CD4-positive, CD25-positive, alpha-beta regulatory T cell (primary cell): ENCODE results near the gene DNAH1. TPM values are rescaled to one million over a fixed set of nuclear protein-coding genes. Genes with fewer than 3 reads are reported as not detected.

Source experiments
- ATAC-seq, 2 donors: fragments of 150-1000 bp; cut with Tn5 transposase; one replicate each; pipeline ENCODE4 v1.10.0; 2021; ENCODE audit warnings: low read depth in 2 of 2, moderate number of reproducible peaks in 2 of 2, moderate library complexity in 1 of 2
- DNase-seq, 3 donors: peaks; one replicate each; pipeline versions ENCODE4 v3.0.0 to v3.0.0-alpha.2; 2012 to 2022; ENCODE audit warnings: mixed read lengths in 1 of 3
- H3K27ac ChIP-seq: one replicate; pipeline ENCODE4 v1.7.0; 2013; ENCODE audit warnings: mild to moderate bottlenecking, low read length; ENCODE audit not compliant: insufficient read depth, poor library complexity, severe bottlenecking
- H3K27me3 ChIP-seq: one replicate; pipeline ENCODE4 v1.7.0; 2013; ENCODE audit warnings: low read length; ENCODE audit not compliant: control insufficient read depth, insufficient read depth
- H3K36me3 ChIP-seq: one replicate; pipeline ENCODE4 v1.7.0; 2013; ENCODE audit warnings: mild to moderate bottlenecking, low read length, moderate library complexity; ENCODE audit not compliant: control insufficient read depth, insufficient read depth
- H3K4me1 ChIP-seq: 2 replicates; pipeline ENCODE4 v1.7.0; 2013; ENCODE audit warnings: mild to moderate bottlenecking, low read length; ENCODE audit not compliant: insufficient read depth, control insufficient read depth, poor library complexity, severe bottlenecking
- H3K4me3 ChIP-seq: one replicate; pipeline ENCODE4 v1.7.0; 2013; ENCODE audit warnings: low read depth, mild to moderate bottlenecking, low read length, moderate library complexity
- H3K9me3 ChIP-seq, 2 experiments: 1 replicate in 1 of 2; 2 replicates in 1 of 2; pipeline ENCODE4 v1.7.0; 2013; ENCODE audit warnings: low read length in 2 of 2, mild to moderate bottlenecking in 1 of 2, moderate library complexity in 1 of 2; ENCODE audit not compliant: control insufficient read depth in 2 of 2
- H3K27ac Mint-ChIP-seq, 3 donors: one replicate each; pipeline ENCODE4 v1.8.0; 2020 to 2022; ENCODE audit warnings: mild to moderate bottlenecking in 3 of 3, mixed read lengths in 3 of 3, moderate library complexity in 2 of 3
- H3K27me3 Mint-ChIP-seq: one replicate; pipeline ENCODE4 v1.8.0; 2022; ENCODE audit warnings: mild to moderate bottlenecking, mixed read lengths
- H3K36me3 Mint-ChIP-seq: one replicate; pipeline ENCODE4 v1.8.0; 2020; ENCODE audit warnings: mixed read lengths
- H3K4me1 Mint-ChIP-seq, 4 donors: one replicate each; pipeline ENCODE4 v1.8.0; 2020 to 2022; ENCODE audit warnings: mixed read lengths in 4 of 4, mild to moderate bottlenecking in 1 of 4
- H3K4me3 Mint-ChIP-seq, 4 donors: one replicate each; pipeline ENCODE4 v1.8.0; 2020 to 2022; ENCODE audit warnings: mild to moderate bottlenecking in 4 of 4, mixed read lengths in 4 of 4, moderate library complexity in 3 of 4
- H3K9me3 Mint-ChIP-seq, 7 donors: one replicate each; pipeline ENCODE4 v1.8.0; 2020 to 2022; ENCODE audit warnings: mixed read lengths in 7 of 7, mild to moderate bottlenecking in 3 of 7, moderate library complexity in 2 of 7
- polyA plus RNA-seq, 4 donors: library from polyadenylated mRNA; unstranded; fragments of 300-500 nt; fragmentation: Illumina TruSeq; gene quantifications; one replicate each; pipeline ENCODE4 v1.2.3, GENCODE V29; 2021
- total RNA-seq: library from RNA; stranded (reverse); gene quantifications from one replicate; pipeline ENCODE4 v1.2.3, GENCODE V29; 2022

The DNAH1 gene
- total and polyA plus RNA-seq, 5 donors from 2014 or later, result 0.39 to 59.8 (median 0.67) TPM

DNA sequence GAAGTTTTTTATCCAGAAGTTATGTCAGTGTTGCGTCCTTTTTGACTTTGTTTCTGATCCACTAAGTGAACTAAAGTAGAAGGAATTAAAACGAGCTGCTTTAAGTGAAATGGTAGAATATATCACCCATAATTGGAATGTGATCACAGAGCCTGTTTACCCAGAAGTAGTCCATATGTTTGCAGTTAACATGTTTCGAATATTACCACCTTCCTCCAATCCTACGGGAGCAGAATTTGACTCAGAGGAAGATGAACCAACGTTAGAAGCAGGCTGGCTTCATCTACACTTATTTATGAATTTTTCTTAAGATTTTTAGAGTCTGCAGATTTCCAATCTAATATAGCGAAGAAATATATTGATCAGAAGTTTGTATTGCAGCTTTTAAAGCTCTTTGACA, 57.6 kb downstream of the DNAH1 start:
- peaks cover 0 to 13% (median 2%) of the 10 kb centered on the region in 4 donors for H3K4me1 Mint-ChIP-seq
- DNase-seq (no peak), ATAC-seq (no peak)
- no peaks in the 10 kb centered on the region for H3K27me3 Mint-ChIP-seq
- no peaks in the 10 kb centered on the region for H3K4me1 ChIP-seq
- H3K27ac ChIP-seq, result no peak overlapping the region
- peaks cover 16% of the 10 kb centered on the region for H3K36me3 Mint-ChIP-seq
- peak overlapping the region in 1 of 4 donors; percentile 1 for H3K4me3 Mint-ChIP-seq
- H3K27ac Mint-ChIP-seq, result no peak overlapping the region
- no peaks in the 10 kb centered on the region for H3K9me3 ChIP-seq
- no peaks in the 10 kb centered on the region for H3K9me3 Mint-ChIP-seq
- no peak overlapping the region for H3K4me3 ChIP-seq
- H3K36me3 ChIP-seq, result peaks cover 8% of the 10 kb centered on the region
- no peaks in the 10 kb centered on the region for H3K27me3 ChIP-seq

DNA sequence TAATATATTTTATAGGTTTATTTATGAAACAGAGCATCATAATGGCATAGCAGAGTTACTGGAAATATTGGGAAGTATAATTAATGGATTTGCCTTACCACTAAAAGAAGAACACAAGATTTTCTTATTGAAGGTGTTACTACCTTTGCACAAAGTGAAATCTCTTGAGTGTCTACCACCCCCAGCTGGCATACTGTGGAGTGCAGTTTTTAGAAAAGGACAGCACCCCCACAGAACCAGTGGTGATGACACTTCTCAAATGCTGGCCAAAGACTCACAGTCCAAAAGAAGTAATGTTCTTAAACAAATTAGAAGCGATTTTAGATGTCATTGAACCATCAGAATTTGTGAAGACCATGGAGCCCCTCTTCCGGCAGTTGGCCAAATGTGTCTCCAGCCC, 58.1 kb downstream of the DNAH1 start:
- no peak for DNase-seq
- Histone ChIP-seq H3K27me3 (no peaks in the 10 kb centered on the region), H3K27ac (no peak overlapping the region), H3K9me3 (no peaks in the 10 kb centered on the region), H3K36me3 (peaks cover 8% of the 10 kb centered on the region), H3K4me1 (no peaks in the 10 kb centered on the region), H3K4me3 (no peak overlapping the region)
- no peak overlapping the region for H3K27ac Mint-ChIP-seq
- no peak overlapping the region for H3K4me3 Mint-ChIP-seq
- no peaks in the 10 kb centered on the region for H3K9me3 Mint-ChIP-seq
- peaks cover 0 to 13% (median 2%) of the 10 kb centered on the region in 4 donors for H3K4me1 Mint-ChIP-seq
- no peaks in the 10 kb centered on the region for H3K27me3 Mint-ChIP-seq
- no peak for ATAC-seq
- H3K36me3 Mint-ChIP-seq, result peaks cover 16% of the 10 kb centered on the region

DNA sequence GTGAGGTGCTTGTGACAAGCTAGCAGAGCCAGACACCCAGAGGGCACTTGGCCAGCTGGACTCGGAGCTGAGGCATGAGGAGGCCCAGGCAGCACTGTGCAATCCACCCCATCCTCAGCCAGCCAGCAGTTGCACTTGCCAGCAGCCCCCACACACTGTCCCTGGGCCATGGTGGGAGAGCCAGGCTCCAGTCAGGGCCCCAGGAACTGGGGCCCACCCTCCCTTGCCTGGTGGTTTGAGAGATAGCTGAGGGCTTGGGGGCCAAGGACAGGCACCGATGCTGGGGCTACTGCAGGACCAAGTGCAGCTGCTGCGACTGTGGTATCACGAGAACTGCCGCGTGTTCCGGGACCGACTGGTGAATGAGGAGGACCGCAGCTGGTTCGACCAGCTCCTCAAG, 63.5 kb downstream of the DNAH1 start:
- peaks cover 2% of the 10 kb centered on the region for H3K36me3 ChIP-seq
- no peak overlapping the region for H3K27ac ChIP-seq
- H3K4me3 ChIP-seq, result no peak overlapping the region
- H3K9me3 ChIP-seq, result no peaks in the 10 kb centered on the region
- no peaks in the 10 kb centered on the region for H3K27me3 Mint-ChIP-seq
- H3K27me3 ChIP-seq, result no peaks in the 10 kb centered on the region
- peaks cover 9% of the 10 kb centered on the region for H3K36me3 Mint-ChIP-seq
- DNase-seq (no peak), ATAC-seq (no peak)
- no peaks in the 10 kb centered on the region for H3K4me1 ChIP-seq
- H3K27ac Mint-ChIP-seq, result peak overlapping the region in 1 of 3 donors; percentile 56
- H3K4me1 Mint-ChIP-seq, result no peaks in the 10 kb centered on the region
- H3K4me3 Mint-ChIP-seq, result no peak overlapping the region
- H3K9me3 Mint-ChIP-seq, result no peaks in the 10 kb centered on the region

DNA sequence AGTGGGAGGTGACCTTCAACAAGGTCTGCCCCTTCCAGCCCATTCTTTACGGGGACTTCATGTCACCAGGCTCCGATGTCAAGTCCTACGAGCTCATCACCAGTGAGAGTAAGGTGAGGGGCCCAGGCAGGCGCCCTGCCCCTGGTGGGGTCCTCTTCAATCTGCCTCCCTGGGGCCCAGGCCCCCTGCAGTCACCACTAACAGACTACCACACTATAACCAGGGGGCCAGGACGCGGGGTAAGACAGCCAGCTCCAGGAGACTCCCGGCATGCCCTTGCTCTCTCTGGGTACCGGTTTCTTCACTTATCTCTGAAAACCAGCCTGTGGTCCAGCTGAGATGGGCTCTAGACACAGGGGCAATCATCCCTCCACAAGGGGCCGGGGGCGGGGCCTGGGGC, 63.9 kb downstream of the DNAH1 start:
- DNase-seq (no peak), ATAC-seq (no peak)
- Mint-ChIP-seq H3K9me3 (no peaks in the 10 kb centered on the region), H3K4me1 (no peaks in the 10 kb centered on the region), H3K36me3 (peaks cover 8% of the 10 kb centered on the region), H3K4me3 (no peak overlapping the region), H3K27ac (peak overlapping the region in 1 of 3 donors; percentile 56), H3K27me3 (no peaks in the 10 kb centered on the region)
- H3K36me3 ChIP-seq, result peaks cover 2% of the 10 kb centered on the region
- H3K27ac ChIP-seq, result no peak overlapping the region
- no peak overlapping the region for H3K4me3 ChIP-seq
- no peaks in the 10 kb centered on the region for H3K4me1 ChIP-seq
- no peaks in the 10 kb centered on the region for H3K27me3 ChIP-seq
- H3K9me3 ChIP-seq, result no peaks in the 10 kb centered on the region

DNA sequence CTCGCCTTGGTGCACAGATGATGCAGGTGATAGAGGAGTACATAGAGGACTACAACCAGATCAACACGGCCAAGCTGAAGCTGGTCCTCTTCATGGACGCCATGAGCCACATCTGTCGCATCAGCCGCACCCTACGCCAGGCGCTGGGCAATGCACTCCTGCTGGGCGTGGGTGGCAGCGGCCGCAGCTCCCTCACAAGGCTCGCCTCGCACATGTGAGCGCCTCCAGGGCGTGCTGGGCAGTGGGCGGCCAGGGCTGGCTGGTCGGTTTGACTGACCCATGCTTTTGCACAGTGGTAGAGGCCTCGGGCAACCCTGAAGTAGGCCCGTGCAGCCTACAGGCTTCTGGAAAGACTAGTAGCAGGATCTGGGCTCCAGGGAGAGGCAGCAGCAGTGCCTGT, 65.5 kb downstream of the DNAH1 start:
- no peaks in the 10 kb centered on the region for H3K4me1 ChIP-seq
- Mint-ChIP-seq H3K4me1 (no peaks in the 10 kb centered on the region), H3K36me3 (no peaks in the 10 kb centered on the region), H3K27ac (no peak overlapping the region), H3K4me3 (no peak overlapping the region), H3K27me3 (no peaks in the 10 kb centered on the region), H3K9me3 (no peaks in the 10 kb centered on the region)
- H3K27me3 ChIP-seq, result no peaks in the 10 kb centered on the region
- H3K9me3 ChIP-seq, result no peaks in the 10 kb centered on the region
- no peak for DNase-seq
- no peak overlapping the region for H3K27ac ChIP-seq
- peaks cover 1% of the 10 kb centered on the region for H3K36me3 ChIP-seq
- H3K4me3 ChIP-seq, result no peak overlapping the region
- ATAC-seq, result no peak

DNA sequence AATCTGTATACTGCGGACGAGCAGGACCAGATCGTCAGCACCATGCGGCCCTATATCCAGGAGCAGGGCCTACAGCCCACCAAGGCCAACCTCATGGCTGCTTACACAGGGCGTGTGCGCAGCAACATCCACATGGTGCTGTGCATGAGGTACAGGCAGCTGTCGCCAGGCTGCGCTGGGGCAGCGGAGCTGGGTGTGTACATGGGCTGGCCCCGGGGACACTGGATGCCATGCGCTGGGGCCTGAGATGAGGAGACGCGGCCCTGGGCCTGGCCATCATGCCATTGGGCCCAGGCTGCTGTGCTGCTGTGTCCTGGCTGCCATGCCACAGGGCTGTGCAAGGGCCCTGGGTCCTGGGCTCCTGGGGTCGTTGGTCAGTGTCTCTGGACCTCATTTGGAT, 67.3 kb downstream of the DNAH1 start:
- Mint-ChIP-seq H3K27ac (no peak overlapping the region), H3K9me3 (no peaks in the 10 kb centered on the region), H3K4me1 (no peaks in the 10 kb centered on the region), H3K4me3 (no peak overlapping the region), H3K36me3 (no peaks in the 10 kb centered on the region), H3K27me3 (no peaks in the 10 kb centered on the region)
- no peaks in the 10 kb centered on the region for H3K9me3 ChIP-seq
- ATAC-seq (no peak), DNase-seq (no peak)
- H3K27me3 ChIP-seq, result no peaks in the 10 kb centered on the region
- H3K27ac ChIP-seq, result no peak overlapping the region
- H3K4me3 ChIP-seq, result no peak overlapping the region
- H3K4me1 ChIP-seq, result no peaks in the 10 kb centered on the region
- H3K36me3 ChIP-seq, result peaks cover 2% of the 10 kb centered on the region

DNA sequence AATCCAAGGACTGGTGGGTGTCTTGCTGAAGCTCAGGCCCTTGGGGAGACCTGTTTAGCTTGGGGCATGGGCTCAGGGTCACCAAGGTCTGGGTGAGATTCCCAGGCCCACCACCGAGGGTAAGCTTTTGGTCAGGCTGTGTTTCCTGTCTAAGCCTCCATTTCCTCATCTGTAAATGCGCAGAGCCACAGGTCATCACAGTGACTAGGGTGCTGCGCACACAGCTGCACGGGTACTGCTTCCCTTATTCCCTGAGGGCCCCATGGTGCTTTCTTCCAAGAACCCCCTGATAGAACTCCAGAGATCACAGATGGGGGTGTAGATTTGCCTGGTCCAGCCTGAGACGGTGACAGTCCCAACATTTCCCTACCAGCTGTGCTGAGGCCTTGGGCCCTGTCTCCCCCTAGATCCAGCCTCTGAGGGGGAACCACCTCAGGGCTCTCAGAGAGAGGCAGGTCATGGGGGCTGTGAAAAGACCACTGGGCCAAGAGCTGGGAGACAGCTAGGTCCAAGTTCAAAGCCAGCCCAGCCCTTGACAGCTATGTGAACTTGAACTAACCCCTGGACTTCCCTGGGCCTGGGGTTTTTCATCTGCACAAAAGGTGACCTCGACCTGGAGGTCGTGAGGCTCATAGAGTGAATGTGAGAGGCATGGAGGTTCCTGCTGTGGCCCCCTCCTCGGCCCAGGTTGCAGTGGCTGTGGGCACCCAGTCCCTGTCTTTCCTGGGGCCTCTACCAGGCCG, 68.1 kb downstream of the DNAH1 start:
- no peaks in the 10 kb centered on the region for H3K9me3 ChIP-seq
- peaks cover 4% of the 10 kb centered on the region for H3K36me3 Mint-ChIP-seq
- H3K27me3 ChIP-seq, result no peaks in the 10 kb centered on the region
- no peaks in the 10 kb centered on the region for H3K9me3 Mint-ChIP-seq
- H3K27ac ChIP-seq, result no peak overlapping the region
- H3K4me3 ChIP-seq, result no peak overlapping the region
- no peaks in the 10 kb centered on the region for H3K4me1 Mint-ChIP-seq
- H3K27ac Mint-ChIP-seq, result no peak overlapping the region
- no peaks in the 10 kb centered on the region for H3K27me3 Mint-ChIP-seq
- no peaks in the 10 kb centered on the region for H3K4me1 ChIP-seq
- H3K36me3 ChIP-seq, result peaks cover 2% of the 10 kb centered on the region
- H3K4me3 Mint-ChIP-seq, result no peak overlapping the region
- DNase-seq (no peak), ATAC-seq (no peak)

DNA sequence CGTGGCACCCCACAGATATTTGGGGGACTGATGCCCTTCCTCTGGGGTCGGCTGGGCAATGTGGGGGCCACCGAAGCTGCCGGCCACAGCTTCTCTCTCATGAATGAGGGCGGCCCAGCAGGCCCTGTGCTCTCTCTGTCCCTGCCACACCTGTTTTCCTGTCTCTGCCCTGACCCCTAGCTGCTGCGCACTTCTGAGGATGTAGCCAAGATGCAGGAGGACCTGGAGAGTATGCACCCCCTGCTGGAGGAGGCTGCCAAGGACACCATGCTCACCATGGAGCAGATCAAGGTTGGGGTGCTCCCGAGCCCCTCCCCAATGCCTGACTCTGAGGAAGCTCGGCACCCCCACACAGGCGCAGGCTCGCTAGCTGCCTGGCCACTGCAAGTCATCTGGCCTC, 69.0 kb downstream of the DNAH1 start:
- no peaks in the 10 kb centered on the region for H3K4me1 Mint-ChIP-seq
- DNase-seq, result peak in 1 of 3 donors; percentile 44

More for the DNA sequence above, 69.0 kb downstream of the DNAH1 start:
- Histone ChIP-seq H3K36me3 (peaks cover 2% of the 10 kb centered on the region), H3K9me3 (no peaks in the 10 kb centered on the region), H3K27ac (no peak overlapping the region), H3K4me3 (no peak overlapping the region), H3K27me3 (no peaks in the 10 kb centered on the region), H3K4me1 (no peaks in the 10 kb centered on the region)
- no peak overlapping the region for H3K27ac Mint-ChIP-seq
- H3K9me3 Mint-ChIP-seq, result no peaks in the 10 kb centered on the region
- H3K4me3 Mint-ChIP-seq, result peak overlapping the region in 1 of 4 donors; percentile 54
- H3K36me3 Mint-ChIP-seq, result peaks cover 5% of the 10 kb centered on the region
- ATAC-seq, result peak in 1 of 2 donors; percentile 22
- no peaks in the 10 kb centered on the region for H3K27me3 Mint-ChIP-seq
